GM19455 (cell line): ENCODE measurements around the gene ASCC1.
A peak's percentile ranks its signal among the peaks of the same experiment; 100 is the strongest.

Source experiments
- ATAC-seq: cut with Tn5 transposase; IDR thresholded peaks from one replicate; pipeline ENCODE4 v1.9.1; 2021; ENCODE audit not compliant: unreplicated experiment

ASCC1 gene

GRCh38 chr10:72215611-72216549 lies at the start of gene ASCC1, which contains the start of gene ANAPC16:
ASCC1 (minus strand) TSS chr10:72216276; CDS start chr10:72213298, 2,978 bp downstream.
ANAPC16 (plus strand) TSS chr10:72216012; CDS start chr10:72223915, 7,903 bp downstream.
- ATAC-seq, result peak; percentile 77

GRCh38 chr10:72265508-72265907 lies 49.4 kb upstream of the ASCC1 start:
- ATAC-seq, result no peak

GRCh38 chr10:72264536-72264935 lies 48.5 kb upstream of the ASCC1 start:
- ATAC-seq, result no peak

GRCh38 chr10:72263613-72264241 lies 47.7 kb upstream of the ASCC1 start:
- no peak for ATAC-seq

- no peak for ATAC-seq
Observed at GRCh38 chr10:72261784-72262404, 45.8 kb upstream of the ASCC1 start.

GRCh38 chr10:72260976-72261783 lies 45.1 kb upstream of the ASCC1 start:
- ATAC-seq, result peak; percentile 44

- peak; percentile 69 for ATAC-seq
Observed at GRCh38 chr10:72260239-72260975, 44.3 kb upstream of the ASCC1 start.

- no peak for ATAC-seq
Observed at GRCh38 chr10:72259491-72260238, 43.6 kb upstream of the ASCC1 start.

- no peak for ATAC-seq
Observed at GRCh38 chr10:72258617-72259016, 42.5 kb upstream of the ASCC1 start.

- no peak for ATAC-seq
Observed at GRCh38 chr10:72257051-72257892, 41.2 kb upstream of the ASCC1 start.

- ATAC-seq, result no peak
Observed at GRCh38 chr10:72255977-72256729, 40.1 kb upstream of the ASCC1 start.

- no peak for ATAC-seq
Observed at GRCh38 chr10:72254813-72255568, 38.9 kb upstream of the ASCC1 start.

GRCh38 chr10:72253578-72253977 lies 37.5 kb upstream of the ASCC1 start:
- no peak for ATAC-seq

GRCh38 chr10:72252972-72253371 lies 36.9 kb upstream of the ASCC1 start:
- no peak for ATAC-seq

- ATAC-seq, result no peak
Observed at GRCh38 chr10:72251635-72252034, 35.6 kb upstream of the ASCC1 start.

- no peak for ATAC-seq
Observed at GRCh38 chr10:72250666-72251065, 34.6 kb upstream of the ASCC1 start.
